OCI-LY1 (cell line): ENCODE results near the gene ARHGAP10.

ENCODE experiments used
- EZH2 ChIP-seq: fragments of 200-600 bp; sonication (generic), shearing (Covaris generic); IDR thresholded peaks from 2 replicates; pipeline ENCODE4 v1.8.0; 2017; ENCODE audit warnings: borderline replicate concordance, mixed run types, mild to moderate bottlenecking, antibody characterized with exemption, low read length, moderate library complexity, mixed read lengths
- TF ChIP-seq, protein P1 (sequence below): fragments of 200-600 bp; sonication (generic), shearing (Covaris generic); IDR thresholded peaks from 2 replicates; pipeline ENCODE4 v1.5.1; 2017; ENCODE audit warnings: mild to moderate bottlenecking, antibody characterized with exemption, low read length, moderate library complexity, mixed read lengths

DNA sequence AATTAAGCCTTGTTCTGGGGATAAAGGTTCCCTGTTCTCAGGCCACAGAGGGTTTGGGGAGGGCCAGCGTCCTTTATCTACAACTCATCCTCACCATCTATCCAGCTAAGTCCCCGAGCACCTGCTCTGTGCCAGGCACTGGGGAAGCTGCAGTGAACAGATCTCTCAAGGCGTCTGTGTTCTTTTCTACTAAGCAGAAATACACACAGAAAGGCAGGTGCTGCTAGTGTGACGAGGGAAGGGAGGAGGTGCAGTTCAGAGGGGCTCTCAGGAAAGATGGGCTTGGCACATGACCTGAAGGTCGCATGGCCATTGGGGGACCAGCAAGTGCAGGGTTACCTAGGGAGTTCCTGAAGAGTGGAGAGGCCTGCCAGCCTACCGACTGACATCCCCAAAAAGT lies 358.1 kb downstream of the ARHGAP10 start:
- TF ChIP-seq, protein P1, sequence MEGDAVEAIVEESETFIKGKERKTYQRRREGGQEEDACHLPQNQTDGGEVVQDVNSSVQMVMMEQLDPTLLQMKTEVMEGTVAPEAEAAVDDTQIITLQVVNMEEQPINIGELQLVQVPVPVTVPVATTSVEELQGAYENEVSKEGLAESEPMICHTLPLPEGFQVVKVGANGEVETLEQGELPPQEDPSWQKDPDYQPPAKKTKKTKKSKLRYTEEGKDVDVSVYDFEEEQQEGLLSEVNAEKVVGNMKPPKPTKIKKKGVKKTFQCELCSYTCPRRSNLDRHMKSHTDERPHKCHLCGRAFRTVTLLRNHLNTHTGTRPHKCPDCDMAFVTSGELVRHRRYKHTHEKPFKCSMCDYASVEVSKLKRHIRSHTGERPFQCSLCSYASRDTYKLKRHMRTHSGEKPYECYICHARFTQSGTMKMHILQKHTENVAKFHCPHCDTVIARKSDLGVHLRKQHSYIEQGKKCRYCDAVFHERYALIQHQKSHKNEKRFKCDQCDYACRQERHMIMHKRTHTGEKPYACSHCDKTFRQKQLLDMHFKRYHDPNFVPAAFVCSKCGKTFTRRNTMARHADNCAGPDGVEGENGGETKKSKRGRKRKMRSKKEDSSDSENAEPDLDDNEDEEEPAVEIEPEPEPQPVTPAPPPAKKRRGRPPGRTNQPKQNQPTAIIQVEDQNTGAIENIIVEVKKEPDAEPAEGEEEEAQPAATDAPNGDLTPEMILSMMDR = no peak
- no peak for TF ChIP-seq EZH2
